ENCODE results near the gene PIK3C2G.

- TF ChIP-seq SUZ12 (IDR thresholded peaks at IDR 0.05) = no peak
- TF ChIP-seq ZNF384 (IDR thresholded peaks at IDR 0.05) = no peak
Observed at GRCh38 chr12:18320036-18320617, 58.8 kb downstream of the PIK3C2G start.

Measured in HEK293T (cell line).